Activated CD4-positive, alpha-beta T cell treated with anti-CD3 and anti-CD28 coated beads for 24 hours (primary cell): ENCODE data around the gene TLE3.

Source experiments
- DNase-seq, 2 donors: peaks; one replicate each; pipeline ENCODE4 v3.0.0-alpha.2; 2020; ENCODE audit warnings: low read depth in 2 of 2

The TLE3 gene

DNA sequence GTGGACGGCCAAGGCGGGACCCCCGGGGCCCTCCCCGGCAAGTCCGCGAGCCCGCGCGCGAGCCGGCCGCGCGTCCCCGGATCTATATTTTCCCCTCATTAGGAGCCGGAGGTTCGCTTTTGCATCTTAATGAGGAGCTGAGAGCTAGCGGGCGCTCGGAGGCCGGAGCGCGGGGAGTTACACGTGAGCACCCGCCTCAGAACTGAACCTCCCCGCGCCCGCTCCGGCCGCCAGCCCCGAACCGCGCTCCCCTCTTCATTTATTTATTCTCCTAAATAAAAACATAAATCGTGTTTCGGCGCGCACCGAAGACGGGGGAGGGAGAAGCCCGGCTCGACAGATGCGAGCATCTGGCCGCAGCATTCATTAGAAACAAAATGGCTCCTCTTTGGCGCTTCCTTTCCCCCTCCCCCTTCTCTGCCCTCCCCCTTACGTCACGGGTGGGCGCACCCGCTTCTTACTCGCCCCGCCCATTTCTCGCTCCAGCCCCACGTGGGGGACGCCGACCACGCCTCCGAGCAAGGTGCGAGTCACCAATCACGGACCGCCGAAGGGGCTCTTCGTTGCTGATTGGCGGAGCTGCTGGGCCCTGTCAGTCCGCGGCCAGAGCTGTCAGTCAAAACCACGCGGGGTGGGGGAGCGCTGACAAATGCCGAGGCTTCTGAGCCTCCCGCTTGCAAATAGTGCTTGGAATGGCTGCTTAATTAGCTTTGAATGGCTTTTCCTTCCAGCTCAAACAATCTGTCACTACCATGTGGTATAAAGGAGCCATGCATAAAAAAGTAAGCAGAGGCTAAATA lies 1.6 kb upstream of the TLE3 start:
- peak; percentile 100 for DNase-seq

DNA sequence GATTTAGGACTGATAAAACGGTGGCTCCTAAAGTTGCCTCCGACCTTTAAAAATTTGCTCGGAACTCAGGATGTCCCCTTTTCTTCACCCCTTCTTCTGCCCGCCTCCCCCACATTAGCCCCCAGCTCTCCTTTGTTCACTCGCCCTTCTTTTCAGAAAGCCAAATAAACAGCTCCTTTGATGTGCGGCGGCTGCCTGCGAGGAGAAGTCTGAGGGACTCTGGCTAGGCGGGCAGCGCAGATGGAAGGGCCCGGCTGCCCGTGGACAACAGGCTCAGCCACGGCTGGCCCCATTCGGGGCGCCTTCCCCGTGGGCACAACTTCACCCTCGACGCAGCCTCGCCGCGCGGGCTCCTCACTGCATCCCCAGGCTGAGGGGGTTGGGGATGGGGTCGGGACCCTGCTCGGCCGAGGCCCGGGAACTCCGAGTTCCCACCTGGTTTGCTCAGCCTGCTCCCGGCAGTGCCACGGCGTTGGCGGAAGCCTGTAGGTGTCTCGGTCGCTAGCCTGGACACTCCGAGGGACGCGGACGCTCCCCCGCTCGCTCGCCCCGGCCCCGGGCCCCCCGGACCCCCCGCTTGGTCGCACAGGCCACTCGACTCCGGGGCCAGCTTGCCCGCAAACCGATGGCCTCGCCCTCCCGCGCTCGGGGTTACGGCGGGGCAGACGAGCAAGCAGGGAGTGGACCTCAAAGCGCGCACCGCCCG lies 897 bp upstream of the TLE3 start:
- peak in 1 of 2 donors; percentile 11 for DNase-seq

DNA sequence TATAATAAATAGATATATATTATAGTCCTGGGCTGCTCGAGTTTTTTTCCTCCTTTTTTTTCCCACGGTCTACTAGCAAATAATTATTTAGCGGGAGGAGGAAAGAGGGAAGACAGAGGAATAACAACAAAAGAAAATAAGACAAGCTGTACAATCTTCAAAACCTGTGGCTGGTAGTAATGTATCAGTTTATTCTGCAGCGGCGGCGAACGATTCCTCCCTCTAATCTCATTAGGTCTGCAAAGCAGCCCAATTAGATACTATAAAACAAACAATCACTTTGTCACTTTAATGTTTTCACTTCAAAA lies 390 bp upstream of the TLE3 start:
- DNase-seq = no peak

DNA sequence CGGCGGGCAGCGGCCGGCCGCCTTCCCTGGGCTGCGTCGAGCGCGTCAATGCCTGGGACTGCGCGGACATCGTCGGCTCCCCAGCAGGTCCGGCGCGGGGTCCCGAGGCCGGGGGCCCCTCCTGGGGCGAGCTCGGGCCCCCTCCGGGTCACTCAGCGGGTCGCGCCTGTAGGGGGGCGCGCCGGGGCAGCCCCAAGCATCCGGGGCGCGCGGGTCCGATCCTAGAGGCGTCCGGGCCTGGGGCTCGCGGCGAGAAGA lies 725 bp downstream of the TLE3 start:
- DNase-seq = no peak

DNA sequence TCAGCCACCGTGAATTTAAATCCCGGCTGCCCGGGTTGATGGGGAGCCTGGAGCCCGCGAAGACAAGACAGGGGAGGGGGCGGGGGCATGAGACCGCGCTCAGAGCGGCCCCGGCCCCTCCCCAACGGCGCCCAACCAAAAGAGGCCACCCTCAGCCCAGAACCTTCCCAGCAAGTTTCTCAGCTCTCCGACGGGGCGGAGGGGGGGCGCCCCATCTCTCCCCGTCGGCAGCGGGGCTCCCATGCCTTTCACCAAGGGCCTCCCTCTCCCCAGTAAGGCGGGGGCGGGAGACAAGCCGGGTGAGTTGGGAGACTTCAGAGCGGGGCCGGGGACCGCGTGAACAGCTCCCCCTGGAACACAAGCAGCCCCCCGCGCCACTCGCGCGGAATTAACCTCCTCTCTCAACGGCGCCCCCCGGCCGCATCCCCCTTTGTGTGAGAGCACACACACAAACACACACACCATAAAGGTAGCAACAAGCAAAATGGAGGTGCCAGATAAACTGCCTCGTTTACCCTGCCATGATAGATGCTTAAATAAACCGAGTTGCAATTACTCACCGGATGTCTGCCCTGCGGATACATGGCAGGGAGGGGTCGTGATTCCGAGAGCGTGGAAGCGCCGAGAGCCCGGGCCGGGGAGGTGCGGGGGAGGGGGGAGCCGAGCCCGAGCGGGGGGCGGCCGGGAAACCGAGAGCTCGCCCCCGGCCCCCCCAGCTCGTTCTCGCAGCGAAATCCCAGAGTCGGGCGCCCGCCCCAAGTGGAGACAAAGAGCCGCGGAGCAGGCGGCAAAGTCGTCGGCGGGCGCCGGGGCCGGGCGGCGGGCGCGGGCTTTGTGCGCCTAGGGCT lies 1.3 kb downstream of the TLE3 start:
- DNase-seq = peak; percentile 34 to 41

DNA sequence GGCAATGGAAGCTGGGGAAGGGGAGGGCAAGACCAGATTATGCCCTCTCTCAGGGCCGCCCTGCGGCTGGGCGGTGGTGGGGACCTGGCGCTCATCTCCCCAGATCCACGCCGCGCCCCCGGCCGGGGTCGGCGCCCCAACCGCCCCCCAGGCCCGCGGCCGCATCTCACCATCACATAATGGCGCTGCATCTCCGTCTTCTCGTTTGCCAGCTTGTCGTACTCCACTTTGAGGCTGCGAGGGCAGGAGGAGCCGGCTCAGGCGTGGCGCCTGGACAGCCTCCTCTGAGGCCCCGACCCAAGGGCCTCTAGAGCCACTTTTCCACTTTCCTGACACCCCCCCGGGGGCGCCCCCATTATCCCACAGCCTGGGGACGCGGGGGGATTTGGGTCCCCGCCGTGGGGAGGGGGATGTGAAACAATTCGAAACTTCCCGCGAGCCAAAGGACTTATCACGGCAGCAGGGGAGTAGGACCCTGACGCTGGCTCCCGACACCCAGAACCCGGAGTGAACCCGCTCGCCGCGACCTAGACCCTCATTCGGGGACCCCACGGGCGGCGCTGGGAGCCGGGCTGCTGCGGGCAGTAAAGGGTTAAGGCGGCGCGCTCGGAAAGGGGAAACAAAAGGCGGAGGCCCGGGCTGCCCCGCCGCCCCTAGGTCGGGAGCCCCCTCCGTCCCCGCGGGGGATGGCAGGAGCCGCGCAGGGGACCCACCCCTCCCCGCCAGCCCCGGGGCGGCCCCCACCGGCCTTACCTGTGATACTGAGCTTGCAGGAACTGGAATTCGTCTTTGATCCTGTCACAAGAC lies 2.1 kb downstream of the TLE3 start:
- peak; percentile 14 to 22 for DNase-seq

DNA sequence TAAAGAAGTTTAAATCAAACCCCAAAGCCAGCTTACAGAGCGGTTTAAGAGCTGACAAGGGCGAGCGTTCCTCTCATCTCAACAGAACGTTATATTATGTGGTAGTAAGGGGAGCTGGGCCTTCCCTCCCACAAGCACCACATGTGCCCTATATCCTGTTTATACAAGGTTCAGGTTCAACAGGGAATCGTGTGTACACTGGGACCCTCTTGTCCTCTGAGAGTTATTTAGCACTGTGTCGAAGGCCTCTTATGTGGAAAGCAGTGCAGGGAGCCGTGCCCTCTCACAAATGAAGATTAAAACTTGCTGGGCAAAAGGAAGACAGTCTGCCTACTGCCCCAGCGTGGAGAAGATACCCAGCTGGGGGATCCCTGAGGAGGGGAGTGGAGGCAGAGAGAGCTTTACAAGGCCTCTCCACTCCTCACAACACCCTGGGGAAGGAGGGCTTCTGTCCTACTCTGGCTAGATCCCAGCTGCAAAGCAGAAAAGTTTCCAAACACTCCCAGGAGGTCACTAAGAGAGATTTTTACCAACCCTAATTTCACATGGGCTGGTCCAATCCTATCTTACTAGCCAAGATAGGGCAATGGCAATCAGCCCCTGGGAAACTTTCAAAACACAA lies 2.9 kb downstream of the TLE3 start:
- DNase-seq = no peak

DNA sequence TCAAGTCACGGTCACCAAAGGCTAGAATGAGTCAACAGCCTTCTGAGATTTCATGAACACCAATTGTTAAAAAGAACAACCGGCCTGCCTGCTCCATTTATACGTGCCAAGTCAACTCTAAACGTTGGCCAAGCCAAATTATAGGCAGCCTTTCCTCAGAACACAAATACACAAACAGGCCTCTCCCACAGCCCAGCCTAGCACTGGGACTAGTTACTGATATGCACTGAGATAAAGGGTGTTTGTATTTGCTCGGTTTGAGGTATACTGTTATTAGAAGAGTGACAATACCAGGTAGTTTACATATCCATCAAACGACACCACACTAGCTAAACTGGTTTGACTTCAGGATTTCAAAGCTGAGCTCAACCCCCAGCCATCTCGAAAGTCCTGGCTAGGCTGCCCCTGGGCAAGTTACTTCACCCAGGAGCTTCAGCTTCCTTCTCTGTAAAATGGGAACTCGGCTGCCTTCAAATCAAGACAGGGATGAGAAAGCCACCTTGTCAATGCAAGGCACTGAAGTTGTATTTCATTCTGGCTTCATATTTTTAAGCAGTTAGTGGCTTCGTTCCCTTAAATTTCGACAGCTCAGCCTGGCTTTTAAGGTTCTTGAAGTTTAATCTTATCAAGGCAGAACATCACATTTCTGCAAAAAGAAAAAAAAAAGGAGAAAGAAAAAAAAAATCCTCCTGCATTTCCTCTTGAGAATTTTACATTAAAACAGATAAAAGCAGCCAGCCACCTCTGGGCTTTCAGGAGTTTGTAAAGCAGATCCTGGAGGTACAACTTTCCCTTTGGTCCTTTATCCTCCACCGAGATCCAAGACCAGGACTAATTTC lies 4.0 kb downstream of the TLE3 start:
- no peak for DNase-seq

DNA sequence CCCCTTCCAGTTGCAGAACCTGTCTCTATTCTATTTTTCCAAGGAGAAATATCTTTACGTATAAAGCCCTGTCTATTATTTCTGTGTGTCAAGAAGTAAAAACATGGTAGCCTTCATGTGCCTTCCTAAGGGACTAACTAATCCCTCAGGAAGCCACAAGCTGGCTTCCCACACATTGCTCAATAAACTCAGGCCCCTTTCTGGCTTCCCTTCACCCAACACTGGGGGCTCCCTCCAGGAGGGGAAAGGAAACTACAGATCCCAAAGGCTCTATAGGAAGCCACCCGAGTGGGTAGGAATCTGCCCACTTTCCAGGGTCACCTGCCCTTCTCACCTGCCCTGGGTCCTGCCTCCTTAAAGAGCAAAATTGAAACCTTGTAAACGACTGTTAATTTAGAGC lies 4.6 kb downstream of the TLE3 start:
- DNase-seq = no peak

DNA sequence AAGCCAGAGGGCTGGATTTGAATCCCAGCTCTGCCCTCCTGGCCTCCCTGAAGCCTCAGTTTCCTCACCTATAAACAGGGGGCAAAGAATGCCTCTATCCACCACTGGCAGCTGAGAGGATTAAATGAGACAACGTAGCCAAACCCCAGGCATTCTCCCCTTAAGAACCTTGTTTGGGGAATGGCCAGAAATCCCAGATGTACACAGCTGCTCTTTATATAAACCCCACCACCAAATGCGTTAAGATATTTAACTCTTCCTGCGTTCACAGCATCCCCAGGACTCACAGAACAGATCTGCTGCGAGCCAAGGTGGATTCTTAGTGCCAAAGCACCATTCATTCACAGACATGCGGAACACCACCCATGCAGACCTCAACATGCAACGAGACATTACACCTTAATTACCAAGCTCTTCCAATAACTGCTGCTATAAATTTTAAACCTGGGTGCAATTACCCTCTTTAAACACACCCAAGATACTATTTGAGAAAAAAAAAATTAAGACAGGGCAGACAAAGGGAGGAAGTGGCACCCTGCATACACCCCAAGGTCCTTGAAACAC lies 5.2 kb downstream of the TLE3 start:
- DNase-seq = no peak

DNA sequence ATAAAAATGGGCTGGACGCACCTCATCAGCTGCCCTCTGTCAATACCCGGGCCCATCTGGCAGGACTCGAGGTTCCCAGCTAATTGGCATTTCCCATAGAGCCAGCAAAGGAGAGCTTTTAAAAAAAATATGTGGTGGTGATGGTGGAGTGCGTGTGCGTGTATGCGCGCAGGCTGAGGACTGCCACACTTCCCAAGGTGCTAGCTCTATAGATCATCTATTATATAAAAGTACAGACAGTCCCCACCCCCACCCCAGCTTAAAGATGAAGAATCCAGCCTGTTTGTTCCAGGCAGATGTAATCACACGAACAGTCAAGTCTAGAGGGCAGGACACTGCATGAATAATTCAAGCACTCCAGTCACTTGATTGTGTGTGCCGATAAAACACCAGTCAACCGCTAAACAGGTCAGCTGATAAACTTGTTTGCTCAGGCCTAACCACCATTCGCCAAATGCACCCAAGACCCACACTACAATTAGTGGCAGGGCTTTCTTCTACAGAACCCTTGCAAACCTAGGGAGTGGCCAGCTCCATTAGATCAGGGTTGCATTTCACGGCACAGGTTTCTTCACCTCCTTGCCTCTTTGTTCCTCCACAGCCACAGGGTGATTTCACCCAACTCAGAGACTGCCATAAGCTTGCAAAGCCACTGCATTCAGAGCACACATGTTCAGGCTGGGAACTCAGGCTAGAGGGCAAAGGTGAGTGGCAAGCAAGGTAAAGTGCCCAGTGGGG lies 5.8 kb downstream of the TLE3 start:
- no peak for DNase-seq

DNA sequence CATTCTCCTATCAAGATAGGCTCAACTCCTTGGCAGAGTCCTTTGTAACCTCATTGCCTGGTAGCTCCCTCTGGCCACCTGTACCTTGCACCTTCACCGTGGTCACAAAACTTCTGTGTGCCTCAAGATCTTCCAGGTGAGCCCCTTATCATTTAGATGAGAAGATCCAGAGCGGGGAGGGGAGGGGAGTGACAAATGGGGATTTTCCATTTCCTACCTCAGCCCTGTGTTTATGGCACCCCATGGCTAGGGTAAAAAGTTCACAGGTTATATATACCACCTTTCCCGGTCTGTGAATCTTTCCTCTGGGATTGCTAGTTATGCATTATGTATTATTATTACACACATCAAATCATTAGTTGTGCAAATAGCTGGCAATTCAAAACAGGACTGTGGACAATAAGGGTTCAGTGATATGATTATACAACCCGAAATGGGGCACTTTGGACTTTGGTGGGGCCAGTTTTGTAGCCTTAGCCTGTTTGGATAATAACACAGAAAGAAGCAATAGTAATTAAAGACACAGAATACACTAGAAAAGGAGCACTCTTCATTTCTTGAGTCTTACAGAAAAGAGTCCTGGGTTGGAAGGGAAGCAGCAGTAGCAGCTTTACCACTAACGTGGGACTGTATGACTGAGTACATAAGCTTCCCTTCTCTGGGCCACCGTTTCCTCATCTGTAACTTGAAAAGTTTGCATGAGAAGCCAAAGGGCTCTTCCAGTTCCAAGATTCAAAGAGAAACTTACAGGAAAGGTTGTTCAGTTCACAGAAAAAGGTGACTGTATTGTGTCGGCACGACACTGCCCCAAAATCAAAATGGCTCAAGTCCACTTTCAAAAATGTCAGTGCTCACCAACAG lies 7.1 kb downstream of the TLE3 start:
- no peak for DNase-seq

DNA sequence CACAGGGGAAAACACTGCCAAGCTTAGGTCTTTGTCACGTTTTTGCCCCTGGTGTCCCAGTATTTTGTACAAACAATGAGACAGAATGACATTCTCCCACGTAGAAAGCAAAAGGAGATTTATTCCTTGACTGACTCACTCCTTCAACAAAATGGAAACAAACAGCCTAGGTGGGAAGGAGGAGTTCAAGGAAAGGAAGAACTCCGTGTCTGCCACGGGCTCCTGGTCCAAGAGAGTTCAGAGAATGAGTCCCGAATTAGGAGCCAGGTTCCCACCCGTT lies 8.1 kb downstream of the TLE3 start:
- DNase-seq = no peak

DNA sequence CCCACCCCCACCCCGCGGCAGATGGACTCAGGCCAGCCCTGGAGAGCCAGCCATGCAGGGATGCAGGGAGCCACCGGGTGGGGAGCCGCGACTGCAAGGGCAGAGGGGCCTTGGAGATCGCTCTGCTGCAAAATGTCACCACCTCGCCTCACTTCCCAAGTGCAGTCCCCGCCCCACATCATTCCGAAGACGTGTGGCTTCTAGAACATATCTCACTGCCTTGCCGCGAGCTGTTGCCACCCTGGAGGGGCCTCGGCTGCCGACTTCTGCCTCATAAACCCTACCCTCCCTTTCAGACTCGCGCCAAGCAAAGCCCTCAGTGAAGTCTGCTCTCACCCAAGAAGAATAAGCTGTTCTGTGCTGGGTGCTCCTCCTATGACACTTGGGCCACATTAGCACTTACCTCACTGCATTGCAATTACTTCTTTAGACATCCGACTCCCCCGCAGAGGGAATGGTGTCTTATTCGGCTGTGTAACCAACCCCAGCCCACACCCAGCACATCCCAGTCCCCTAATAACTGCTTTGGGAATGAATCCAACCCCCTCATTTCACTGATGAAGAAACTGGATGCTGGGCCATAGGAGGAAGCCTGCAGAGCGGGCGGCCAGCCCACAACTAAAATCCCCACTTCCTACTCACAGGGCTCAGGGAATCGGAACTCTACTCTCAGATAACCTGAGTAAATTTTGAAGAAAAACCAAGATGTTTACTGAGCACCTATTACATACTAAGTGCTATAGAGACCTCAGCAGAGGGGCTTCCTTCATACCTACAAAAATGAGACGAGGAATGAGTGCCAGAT lies 8.6 kb downstream of the TLE3 start:
- no peak for DNase-seq

DNA sequence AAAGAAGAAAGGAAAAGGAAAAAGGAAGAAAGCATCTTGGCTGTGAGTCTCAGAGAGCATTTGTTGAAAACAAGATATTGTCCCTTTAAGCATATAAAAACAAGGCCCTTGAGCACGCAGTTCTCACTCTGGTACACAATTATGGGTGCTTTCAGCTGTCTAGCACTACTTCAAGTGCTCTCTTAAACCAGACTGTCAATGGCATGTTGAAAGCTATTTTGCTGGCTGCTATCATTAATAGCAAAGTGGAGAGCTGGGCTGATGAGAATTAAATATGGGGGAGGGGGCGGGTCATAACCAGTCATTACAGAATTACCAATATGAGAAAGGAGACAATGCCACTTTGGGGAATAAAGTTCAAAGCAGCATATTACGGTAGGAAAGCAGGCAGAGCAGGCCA lies 9.3 kb downstream of the TLE3 start:
- no peak for DNase-seq

DNA sequence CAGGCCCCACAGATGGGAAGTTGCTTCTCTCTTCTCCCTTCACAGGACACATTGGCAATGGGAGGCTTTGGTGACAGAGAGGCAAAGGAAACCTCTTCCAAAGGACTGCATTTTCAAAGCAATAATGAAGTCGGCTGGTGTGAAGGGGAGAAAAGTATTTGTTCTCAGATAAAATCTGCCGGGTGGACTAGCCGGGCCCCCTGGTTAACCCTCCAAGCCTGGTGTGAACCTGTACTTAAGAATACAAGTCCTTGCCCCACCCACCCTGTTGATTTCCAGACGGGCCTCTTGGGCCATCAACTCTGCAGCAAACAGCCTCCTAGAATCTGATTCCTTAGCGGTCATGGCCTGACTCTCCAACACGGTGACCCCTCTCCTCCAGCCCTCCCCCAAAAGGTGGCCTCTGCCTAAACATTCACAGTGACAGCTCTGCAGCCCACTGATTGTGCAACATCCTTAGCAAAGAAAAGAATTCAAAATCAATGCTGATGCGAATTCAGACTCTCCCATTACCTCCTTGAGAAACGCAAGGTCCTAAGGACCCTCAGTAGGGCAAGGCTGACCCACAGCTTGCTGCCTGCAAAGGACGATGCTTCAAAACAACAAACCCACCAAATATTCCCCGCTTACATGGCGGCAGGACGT lies 9.9 kb downstream of the TLE3 start:
- no peak for DNase-seq

DNA sequence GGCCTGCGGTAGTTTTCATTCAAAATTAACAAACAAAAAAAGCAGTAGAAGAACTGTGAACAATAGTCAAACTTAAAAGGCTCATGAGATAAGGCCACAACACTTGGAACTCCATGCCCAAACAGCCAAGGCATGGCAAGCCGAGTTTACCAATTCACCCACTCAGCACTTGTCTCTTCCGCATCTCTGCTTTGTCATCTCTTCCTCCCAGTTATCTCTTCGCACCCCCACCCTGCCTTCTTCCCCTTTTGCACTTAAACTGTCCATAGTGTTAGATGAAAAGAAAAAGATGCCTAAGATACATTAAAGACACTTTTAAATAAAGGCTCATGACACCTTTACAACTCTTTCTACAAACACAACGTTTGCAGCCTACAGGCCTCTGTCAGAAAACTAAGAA lies 11.1 kb downstream of the TLE3 start:
- DNase-seq = no peak

DNA sequence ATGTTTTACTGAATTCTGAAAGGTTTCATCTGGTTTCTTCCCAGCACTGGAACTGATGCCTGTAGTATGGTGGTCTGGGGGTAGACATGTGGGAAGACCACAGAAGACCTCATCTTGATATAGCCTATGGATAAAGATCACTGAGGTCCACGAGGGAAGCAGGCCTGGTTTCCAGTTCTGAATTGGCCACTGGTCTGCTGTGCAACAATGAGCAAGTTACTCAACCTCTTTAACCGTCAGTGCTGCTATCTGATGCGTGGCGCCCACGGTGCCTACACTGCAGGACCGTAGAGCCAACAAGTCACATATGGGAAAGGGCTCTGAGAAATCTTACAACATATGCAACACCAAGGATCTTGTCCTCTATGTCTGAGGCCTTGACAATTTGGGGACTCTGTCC lies 13.3 kb downstream of the TLE3 start:
- no peak for DNase-seq
